NCI-H128 (cell line): Measurements from ENCODE around the gene ITGB5.

Experiments used
- DNase-seq: peaks from one replicate; lab custom pipeline; 2025; ENCODE audit not compliant: unreplicated experiment; lab: John Stamatoyannopoulos, UW

The ITGB5 gene

GRCh38 chr3:124862006-124862405, 25.2 kb downstream of the ITGB5 start:
- DNase-seq, result no peak

- DNase-seq, result no peak
These were observed 26.1 kb downstream of the ITGB5 start for GRCh38 chr3:124861041-124861440.

- DNase-seq, result no peak
These were observed 26.6 kb downstream of the ITGB5 start for GRCh38 chr3:124860599-124860998.

GRCh38 chr3:124859025-124859424, 28.1 kb downstream of the ITGB5 start:
- no peak for DNase-seq

- no peak for DNase-seq
These were observed 28.9 kb downstream of the ITGB5 start for GRCh38 chr3:124858275-124858674.

GRCh38 chr3:124856677-124857076, 30.5 kb downstream of the ITGB5 start:
- DNase-seq, result no peak

GRCh38 chr3:124854009-124854408, 33.2 kb downstream of the ITGB5 start:
- no peak for DNase-seq

- no peak for DNase-seq
These were observed 33.7 kb downstream of the ITGB5 start for GRCh38 chr3:124853446-124853845.

GRCh38 chr3:124851905-124852304, 35.3 kb downstream of the ITGB5 start:
- DNase-seq, result no peak

- DNase-seq, result no peak
These were observed 36.0 kb downstream of the ITGB5 start for GRCh38 chr3:124851136-124851535.

GRCh38 chr3:124850633-124851032, 36.5 kb downstream of the ITGB5 start:
- no peak for DNase-seq

GRCh38 chr3:124850212-124850611, 37.0 kb downstream of the ITGB5 start:
- DNase-seq, result no peak

- no peak for DNase-seq
These were observed 38.9 kb downstream of the ITGB5 start for GRCh38 chr3:124848300-124848699.

- DNase-seq, result no peak
These were observed 39.3 kb downstream of the ITGB5 start for GRCh38 chr3:124847863-124848262.

GRCh38 chr3:124847051-124847450, 40.1 kb downstream of the ITGB5 start:
- no peak for DNase-seq

- DNase-seq, result no peak
These were observed 41.0 kb downstream of the ITGB5 start for GRCh38 chr3:124846189-124846588.

GRCh38 chr3:124845406-124845805, 41.8 kb downstream of the ITGB5 start:
- DNase-seq, result no peak

- no peak for DNase-seq
These were observed 43.5 kb downstream of the ITGB5 start for GRCh38 chr3:124843506-124844177.

- DNase-seq, result no peak
These were observed 44.1 kb downstream of the ITGB5 start for GRCh38 chr3:124843047-124843446.

GRCh38 chr3:124841517-124841916, 45.6 kb downstream of the ITGB5 start:
- no peak for DNase-seq

- no peak for DNase-seq
These were observed 46.8 kb downstream of the ITGB5 start for GRCh38 chr3:124840331-124840730.

- no peak for DNase-seq
These were observed 47.3 kb downstream of the ITGB5 start for GRCh38 chr3:124839896-124840295.

GRCh38 chr3:124838963-124839362, 48.2 kb downstream of the ITGB5 start:
- no peak for DNase-seq
